HS-5 (cell line): ENCODE data around the gene EFNA5.
A peak's percentile ranks its signal among the peaks of the same experiment; 100 is the strongest.

ENCODE experiments used
- DNase-seq: peaks from one replicate; pipeline ENCODE4 v3.0.0-alpha.2; 2012; ENCODE audit warnings: low read depth

EFNA5 gene

DNA sequence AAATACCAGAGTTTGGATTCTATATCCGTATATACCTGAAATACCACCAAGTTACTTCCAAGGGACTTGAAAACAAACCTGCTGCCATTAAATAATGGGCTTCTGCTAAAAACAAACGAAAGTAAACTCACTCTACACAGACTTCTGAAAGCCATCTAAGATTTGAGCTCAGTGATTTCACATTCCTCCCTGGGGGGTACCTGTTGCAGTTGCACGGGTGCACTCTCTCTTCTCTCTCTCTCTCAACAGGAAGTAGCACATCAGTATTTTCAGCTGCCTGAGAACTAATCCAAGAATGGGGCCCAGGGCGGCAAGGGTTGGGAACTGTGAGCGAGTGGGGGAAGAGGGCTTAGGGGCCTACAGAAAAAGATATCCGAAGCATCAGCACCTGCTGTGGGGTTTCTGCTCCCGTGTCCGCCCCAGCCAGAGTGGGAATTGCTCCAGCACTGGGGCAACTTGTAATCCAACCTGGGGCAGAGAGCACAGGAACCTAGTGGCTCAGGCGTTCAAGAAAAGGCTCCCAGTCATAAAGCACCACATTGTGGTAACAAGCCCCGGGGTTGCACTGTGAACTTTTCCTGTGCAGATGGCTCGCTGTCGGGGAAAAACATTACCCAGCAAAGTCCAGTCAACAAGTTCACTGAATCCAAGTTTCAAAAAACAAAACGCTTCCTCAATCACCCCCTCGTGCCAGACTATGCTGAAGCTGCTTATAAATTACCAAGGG, 99.8 kb downstream of the EFNA5 start:
- DNase-seq, result no peak

DNA sequence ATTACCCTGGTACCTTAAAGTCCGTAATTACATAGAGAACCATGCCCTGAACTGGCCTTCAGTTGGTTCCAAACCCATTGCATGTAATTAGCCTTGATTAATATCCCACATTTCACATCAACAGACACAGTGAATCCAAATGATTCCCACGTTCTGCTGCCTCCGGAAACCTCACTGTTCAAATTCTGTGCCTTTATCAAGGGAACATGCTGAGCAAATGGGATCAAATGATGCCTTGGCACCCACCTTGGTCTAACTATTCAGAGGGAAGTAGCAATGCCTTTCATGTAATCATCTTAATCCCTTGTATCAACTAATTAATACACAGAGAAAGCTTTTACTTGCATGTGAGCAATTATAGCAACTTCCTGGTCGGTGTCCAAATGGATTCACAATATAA, 100.6 kb downstream of the EFNA5 start:
- no peak for DNase-seq

DNA sequence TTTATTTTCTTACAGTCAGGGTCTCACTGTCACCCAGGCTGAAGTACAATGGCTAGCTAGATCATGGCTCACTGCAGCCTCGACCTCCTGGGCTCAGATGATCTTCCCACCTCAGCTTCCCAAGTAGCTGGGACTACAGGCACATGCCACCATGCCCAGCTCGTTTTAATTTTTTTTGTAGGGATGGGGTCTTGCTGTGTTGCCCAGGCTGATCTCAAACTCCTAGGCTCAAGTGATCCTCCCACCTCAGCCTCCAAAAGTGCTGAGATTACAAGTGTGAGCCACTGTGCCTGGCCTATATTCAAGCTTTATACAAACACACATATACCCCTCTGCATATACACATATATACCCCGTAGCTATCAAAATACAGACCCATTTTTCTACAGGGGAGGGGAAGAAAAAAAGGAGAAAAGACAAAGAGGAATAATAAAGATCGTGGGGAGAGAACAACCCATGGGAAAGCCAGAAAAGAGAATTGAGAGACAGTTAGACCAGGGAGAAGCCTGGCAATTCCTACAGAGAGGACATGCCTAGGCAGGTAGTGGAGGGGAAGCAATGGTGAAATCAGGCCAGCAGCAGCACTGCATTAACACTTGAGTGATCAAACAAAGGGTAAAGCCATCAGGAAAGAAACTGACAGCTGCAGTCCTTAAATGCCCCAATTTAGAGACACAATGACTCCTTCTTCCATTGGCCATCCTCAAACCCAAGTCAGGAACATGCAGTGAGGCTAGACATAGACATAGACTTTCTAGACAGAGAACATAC, 102.7 kb downstream of the EFNA5 start:
- DNase-seq, result no peak

DNA sequence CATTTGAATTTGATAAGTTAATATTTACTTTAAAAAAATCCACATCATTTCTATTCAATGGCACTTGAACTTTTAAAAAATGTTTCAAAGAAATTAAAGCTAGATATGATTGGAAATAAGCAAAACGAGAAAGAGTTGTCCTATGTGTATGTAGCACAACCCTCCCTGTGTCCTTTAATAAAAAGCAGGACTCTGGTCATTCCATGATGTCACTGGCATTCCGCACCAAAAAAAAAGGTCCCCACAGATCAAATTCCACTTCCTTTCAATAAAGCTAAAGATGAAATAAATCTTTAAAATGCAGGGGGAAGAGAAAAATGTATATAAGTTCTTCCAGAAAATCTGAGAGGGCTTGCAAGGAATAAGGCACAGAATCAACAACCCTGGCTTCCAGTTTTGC, 103.8 kb downstream of the EFNA5 start:
- no peak for DNase-seq

DNA sequence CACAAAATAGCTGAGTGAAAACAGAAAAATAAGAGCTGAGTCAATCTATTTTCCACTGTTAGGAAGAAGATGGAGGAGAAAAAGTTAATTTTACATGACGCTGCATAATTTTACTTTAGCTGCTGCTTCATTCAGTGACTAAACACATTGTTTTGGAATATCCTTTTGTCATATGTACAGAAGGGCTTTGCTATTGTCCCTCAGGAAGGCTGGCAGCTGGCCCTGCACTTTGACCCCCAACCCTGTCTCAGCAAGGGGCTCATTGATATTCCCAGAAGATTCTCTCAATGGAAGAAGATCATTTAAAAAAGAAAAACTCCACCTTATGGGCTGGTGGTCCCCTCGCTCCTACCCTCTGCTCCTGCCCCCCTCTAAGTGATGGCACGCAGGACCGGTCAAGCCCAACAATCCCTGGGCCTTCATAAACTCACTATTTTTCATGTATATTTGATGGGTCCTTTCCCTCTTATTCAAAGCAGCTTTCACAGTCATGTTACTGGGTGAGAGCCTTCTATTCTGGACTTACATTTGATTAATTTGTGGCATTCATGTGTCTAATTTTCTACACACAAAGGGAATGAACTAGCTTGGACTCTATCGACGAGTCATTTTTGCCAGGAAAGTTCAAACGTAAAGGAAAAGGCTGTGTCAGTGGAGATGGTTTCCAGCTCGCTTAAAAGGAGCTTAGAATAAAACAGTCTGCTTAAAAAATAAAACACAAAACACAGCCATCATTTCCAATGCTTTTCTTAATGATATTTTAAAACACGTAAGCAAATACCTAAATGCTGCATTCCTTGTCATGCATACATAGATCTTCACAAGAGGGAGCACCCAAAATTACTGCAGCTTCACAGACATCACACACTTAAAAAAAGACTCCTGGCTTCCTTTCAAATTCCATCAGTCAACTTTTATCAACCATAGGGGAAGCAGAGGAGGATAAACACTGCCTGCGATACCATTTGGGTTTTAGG, 104.7 kb downstream of the EFNA5 start:
- no peak for DNase-seq

DNA sequence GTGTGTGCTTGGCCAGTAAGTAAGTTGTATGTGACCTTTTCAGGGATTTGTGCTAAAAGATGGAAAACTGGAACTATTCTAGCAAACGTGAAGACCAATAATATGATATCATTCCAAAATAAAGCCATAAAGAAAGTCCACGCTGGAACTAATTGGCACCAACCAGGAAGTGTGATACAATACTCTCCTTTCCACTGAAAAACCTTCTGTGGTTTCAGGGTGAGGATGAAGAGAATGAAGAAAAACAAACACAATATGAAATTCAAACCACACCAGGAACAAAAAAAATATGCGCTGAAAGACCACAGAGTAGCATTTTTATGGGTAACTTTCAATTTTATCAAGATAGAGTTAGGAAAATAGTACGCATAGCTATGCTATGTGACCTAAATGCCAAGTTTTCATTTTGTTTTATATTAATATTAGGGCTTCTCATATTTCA, 105.8 kb downstream of the EFNA5 start:
- no peak for DNase-seq

DNA sequence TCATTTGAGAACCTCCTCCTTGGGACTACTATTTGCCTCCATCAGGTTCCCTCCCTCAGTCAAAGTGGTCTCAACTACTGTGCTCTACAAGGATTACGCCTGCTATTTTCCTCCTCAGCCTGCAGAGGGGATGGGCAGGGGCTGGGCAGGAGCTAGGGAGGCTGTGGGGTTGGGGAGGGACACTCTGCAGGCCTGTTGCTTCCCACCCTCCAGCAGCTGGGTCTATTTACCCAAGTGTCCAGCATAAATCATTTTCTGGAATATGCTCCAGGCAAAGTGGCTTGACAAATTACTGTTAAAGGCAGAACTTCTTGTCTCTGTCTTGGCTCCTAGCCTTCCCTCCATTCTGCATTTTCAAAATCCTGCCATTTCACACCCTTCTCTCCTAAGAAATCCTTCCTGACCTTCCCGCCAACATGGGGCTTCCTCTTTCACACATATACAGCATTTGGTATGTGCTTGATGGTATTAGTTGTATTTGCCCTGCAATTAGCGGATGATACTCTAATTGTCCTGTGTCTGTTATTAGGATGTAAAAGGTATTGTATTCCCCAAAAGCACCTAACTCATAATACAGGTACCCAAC, 106.7 kb downstream of the EFNA5 start:
- no peak for DNase-seq

DNA sequence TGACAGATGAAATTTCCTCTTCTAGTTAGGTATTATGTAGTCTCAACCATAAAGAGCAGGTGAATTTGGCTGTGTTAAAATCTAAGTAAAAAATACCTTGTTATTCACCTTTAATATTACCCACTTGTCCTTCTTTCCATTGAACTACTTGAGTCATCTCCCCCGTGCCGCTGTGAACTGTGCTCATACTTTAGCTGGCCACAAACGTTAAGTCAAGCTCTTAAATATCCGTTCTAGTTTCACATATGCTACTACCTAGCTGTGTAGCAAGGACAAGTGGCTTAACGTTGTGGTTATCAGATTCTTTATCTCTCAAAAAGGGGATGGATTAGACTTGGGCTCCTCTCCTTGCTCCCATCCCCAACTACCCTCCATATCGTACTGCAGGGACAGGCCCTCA, 110.4 kb downstream of the EFNA5 start:
- DNase-seq, result no peak

DNA sequence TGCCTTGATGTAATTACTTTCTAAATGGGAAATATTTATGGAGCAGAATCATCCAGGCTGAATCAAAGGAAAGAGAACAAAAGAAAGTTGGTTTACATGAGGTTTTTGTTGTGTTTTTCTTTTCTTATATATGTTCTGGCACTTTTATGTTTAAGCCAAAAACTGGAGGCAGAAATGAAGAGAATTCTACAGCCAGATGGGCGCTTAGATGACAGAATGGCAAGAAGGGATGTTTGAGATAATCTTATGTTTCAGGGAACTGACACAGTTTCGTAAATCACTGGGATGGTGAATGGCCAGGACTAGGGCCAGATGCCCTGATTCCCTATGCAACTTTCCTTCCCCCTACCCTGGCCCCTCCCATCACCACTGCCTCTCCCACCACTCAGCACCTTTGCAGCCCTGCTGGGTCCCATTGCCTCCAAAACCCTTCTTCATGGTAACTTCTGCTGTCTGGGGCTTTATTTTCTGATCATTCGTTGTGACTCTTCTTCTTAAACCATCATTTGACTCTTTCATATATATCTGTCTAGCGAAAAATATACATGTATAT, 111.8 kb downstream of the EFNA5 start:
- DNase-seq, result no peak

DNA sequence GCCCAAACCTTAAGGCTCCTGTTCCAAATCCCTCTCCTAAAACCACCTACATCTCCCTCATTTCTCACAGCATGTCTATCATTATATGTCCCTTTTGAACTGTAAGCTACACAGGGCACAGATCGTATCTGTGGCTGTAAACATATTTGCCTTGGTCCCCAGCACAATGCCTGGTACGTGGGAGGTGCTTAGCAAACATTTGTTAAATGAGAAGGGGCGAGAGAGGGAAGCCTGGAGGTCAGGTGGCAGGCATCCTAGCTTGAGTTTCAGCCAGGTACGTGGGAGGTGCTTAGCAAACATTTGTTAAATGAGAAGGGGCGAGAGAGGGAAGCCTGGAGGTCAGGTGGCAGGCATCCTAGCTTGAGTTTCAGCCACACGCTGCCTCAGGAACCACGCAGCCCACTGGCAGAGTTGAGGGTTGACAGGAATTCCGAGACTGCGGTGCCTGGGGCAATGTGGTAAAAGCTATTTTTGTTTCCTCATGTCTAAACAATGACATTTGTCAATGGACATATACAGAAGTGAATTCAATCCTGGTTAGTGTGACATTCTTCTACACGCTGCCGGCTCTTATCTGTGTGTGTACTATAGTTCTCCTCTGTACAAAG, 113.6 kb downstream of the EFNA5 start:
- no peak for DNase-seq

DNA sequence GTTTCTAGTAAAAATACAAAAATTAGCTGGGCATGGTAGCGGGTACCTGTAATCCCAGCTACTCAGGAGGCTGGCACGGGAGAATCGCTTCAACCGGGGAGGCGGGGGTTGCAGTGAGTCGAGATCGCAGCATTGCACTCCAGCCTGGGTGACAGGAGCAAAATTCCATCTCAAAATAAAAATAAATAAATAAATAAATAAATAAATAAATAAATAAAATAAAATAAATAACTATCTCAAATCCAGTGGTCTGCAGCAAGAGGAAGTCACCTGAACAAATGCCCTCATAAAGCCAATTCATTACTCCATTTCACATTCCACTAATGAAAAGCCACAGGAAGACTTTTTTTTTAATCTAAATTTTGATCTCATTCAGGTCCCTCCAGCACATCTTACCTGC, 114.2 kb downstream of the EFNA5 start:
- DNase-seq, result no peak

DNA sequence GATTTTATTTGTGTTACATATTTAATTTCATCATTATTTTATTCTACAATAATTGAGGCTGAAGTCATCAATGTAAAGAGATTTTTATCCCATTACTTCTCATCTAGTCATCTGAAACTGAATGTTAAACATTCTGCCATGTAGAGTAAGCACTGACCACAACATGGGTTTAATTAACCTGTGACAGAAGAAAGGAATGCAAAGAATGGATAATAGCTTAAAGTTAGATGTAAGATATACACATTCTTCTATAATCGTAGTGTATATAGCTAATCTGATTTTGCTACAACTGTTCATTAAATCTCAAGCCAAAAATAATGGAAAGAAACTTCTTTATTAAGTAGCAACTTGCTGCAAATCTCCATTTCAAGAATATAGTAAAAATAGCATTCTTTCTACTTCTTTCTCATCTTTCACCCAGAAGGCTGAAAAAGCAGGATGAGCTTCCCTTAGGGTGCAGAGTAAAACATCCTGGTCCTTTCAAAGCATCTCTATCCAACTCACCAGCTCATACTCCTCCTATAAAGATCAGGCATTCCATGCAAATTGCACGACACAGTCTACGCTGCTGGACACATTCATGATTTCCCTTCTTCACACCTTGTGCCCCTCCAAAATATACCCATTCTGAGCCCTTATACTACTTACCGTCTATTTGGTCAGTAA, 115.2 kb downstream of the EFNA5 start:
- peak; percentile 75 for DNase-seq

DNA sequence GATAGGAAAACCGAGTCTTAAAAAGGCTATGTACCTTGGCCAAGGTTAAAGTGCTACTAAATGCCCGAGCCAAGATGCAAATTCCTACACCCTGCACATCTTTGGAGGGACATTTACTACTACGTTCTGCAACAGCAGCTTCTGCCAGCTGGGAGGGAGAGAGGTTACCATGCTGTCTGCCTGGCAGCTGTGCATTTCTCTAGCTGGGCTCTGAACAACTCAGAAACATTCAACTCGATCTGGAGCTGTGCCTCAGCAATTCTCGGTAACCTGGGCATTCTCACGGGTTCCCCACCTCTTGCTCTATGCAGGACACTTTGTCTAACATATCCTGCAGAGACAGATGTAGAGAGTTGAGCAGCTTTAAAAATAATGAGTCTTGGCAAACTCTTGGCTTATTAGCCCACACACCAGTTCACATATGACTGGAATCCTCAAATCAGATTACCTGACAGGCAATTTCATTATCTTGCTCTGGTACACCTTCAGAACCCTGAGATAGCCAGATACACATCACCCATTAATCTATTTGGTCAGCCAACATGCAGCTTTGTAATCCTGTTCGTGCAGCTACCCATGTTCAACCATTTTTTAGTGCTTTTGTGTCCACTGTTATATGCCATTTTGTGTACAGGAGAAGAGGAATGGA, 115.8 kb downstream of the EFNA5 start:
- DNase-seq, result no peak

DNA sequence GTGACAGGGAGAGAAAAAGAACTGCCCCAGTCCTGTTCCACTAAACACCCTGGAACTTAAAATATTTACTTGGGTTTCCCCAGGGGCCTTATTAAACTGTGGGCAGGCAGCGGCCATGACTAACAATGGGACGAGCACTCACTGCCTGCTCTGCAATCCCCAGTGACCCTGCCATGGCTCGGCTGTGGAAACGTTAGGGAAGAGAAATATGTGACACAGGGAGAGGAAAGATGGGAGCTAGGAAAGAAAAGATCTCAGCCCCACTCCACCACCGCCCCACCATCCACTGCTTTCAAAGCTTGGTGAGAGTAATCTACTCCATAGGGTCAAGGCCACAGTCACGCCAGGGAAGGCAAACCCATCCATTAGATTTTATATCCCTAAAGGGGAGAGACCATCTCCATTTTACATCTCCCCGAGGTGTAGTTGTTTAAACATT, 117.6 kb downstream of the EFNA5 start:
- DNase-seq, result no peak

DNA sequence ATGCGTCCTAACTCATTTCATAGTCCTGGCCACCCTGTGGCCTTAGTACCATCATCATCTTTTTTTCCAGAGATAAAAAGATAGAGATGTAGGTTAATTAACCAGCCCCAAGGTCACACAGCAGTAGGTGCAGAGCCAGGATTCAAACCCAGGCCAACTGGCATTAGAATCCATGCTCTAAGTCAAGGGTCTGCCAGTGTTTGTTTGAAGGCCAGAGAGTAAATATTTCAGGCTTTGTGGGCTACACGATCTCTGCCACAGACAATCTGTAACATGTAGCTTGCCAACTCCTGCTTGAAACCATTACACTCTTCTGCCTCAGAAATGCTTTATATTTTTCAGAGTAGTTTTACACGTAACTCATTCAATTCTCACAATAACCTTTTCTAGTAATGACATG, 119.6 kb downstream of the EFNA5 start:
- DNase-seq, result no peak

DNA sequence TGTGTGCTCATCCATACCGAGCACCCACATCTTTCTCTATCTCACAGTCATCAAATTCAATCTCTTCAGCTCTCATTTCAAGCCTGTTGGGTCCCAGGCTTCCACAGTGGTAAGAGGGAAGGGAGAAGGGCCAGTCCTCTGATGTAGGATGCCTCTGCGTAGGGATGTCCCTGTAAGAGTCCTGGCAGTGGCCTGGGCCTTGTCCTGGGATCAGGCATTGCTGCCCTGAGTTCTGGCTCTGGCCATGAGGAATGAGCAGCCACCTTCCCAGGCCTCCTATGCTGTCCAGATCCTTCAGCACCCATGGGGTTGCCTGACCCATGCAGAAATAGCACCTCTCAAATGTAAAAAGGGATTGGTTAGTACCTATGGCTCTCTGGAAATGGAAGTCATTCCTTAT, 121.2 kb downstream of the EFNA5 start:
- DNase-seq, result no peak

DNA sequence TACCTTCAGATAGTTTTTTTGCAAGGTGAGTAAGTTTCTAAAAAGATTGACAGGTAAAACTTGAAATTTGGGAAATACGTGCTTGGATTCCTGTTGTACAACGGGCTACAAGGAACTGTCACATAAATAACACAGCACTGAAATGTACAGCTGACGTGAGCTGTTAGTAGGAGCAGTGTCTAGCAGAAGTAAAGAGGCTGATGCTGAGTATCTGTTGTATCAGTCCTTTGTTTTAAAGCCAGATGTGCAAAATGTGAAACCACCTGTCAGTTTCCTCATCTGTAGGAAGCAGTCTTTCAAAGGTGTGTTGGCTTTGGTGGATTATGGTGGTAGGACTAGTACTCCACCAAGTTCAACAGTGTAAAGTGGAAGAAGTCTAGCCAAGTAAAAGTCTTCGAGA, 122.3 kb downstream of the EFNA5 start:
- DNase-seq, result no peak

DNA sequence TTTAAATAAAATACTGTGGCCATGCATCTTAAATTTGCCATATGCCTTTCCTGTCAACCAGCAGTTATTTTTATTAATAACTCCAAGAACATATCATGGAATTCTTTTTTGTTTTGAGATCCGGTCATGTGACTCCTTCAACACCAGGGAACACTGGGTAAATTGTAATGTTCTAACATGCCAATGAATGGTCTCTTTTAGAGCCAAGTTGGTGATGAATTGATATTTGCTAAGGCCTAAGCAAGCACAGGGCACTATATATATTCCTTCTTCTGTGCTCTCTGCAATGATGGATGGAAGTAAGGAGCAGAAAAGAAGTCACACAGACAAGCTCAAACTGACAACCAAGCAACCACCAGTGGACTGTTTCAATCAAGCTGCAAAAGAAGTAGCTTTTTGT, 124.0 kb downstream of the EFNA5 start:
- DNase-seq, result no peak

DNA sequence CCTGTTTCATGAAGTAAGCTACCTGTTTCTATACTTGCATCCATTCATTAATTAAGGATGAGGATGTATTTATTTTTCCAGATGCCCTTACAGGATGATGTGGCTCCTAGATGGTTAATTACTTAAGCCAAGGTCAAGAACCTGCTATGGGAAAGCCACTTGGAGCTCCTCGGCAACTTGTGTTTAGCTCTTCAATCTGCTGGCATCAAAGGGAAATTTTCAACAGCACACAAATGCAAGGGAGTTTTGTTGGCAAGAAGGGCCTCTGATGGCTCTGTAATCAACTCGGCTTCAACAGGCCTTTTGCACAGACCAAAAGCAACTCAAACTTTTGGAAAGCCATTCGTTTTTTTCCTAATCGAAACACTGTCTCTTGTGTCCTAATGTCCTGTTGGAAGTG, 125.3 kb downstream of the EFNA5 start:
- no peak for DNase-seq

DNA sequence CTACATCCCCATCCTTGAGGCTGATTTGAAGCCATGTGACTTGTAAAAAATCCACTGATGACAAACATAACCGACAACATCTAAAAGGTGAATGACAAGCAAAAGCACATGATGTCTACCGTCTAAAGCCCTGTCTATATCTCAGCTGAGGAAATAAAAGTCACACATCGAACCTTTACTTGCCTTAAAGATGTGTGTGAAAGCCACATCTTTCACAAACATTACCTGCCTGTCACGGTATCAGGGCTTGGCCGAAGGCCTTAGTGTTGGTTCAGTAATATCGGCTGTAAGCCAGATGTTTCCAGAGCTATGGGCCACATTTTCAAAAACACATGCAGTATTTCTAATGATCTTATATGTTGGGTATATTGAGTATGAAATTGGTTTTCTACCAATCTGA, 125.8 kb downstream of the EFNA5 start:
- no peak for DNase-seq
